ENCODE results near the gene CLMP. TPM values are rescaled to one million over a fixed set of nuclear protein-coding genes. Genes with fewer than 3 reads are reported as not detected.

The CLMP gene
- polyA plus RNA-seq, 1 donor (not counting 4 experiments of a cell fraction or from before 2014, with no cell fraction given) = 2.7 TPM

- FAIRE-seq (no peak), DNase-seq (ENCODE audit: low read depth, low spot score) (no peak)
- peaks cover 12% of the 10 kb centered on the region for H4K20me1 ChIP-seq (ENCODE audit: control insufficient read depth, extremely low read depth, insufficient read depth, low read length)
- H3K27ac ChIP-seq (ENCODE audit: control insufficient read depth, insufficient read depth, low read length) = no peak overlapping the region
- H3K4me3 ChIP-seq (ENCODE audit: control insufficient read depth in 2 of 3, extremely low read depth in 1 of 3, insufficient read depth in 2 of 3, low read depth in 1 of 3, low read length in 3 of 3) = no peak overlapping the region
- no peak overlapping the region for H2AFZ ChIP-seq (ENCODE audit: control insufficient read depth, low read length)
- no peaks in the 10 kb centered on the region for H3K9me1 ChIP-seq (ENCODE audit: control insufficient read depth, extremely low read depth, insufficient read depth, low read length)
- no peaks in the 10 kb centered on the region for H3K79me2 ChIP-seq (ENCODE audit: control insufficient read depth, insufficient read depth, low read length)
- no peaks in the 10 kb centered on the region for H3K27me3 ChIP-seq (ENCODE audit: control insufficient read depth, extremely low read depth, insufficient read depth, low read length)
- H3K9ac ChIP-seq (ENCODE audit: control insufficient read depth, extremely low read depth, insufficient read depth, low read length) = no peak overlapping the region
- H3K36me3 ChIP-seq (ENCODE audit: control insufficient read depth in 2 of 2, extremely low read depth in 1 of 2, insufficient read depth in 2 of 2, low read length in 2 of 2) = peaks cover 2 to 4% of the 10 kb centered on the region in 2 experiments
- H3K9me3 ChIP-seq (ENCODE audit: control insufficient read depth, low read depth, low read length) = no peaks in the 10 kb centered on the region
- no peaks in the 10 kb centered on the region for H3K4me1 ChIP-seq (ENCODE audit: control insufficient read depth, extremely low read depth, insufficient read depth, low read length)
- no peak overlapping the region for H3K4me2 ChIP-seq (ENCODE audit: control insufficient read depth, extremely low read depth, insufficient read depth, low read depth, low read length)
- dilution Hi-C loops (cut with MboI; ENCODE audit: extremely low pct_ligation_motif_present, low sequenced_read_pairs) = no loop called here
- TF ChIP-seq EZH2 (IDR thresholded peaks at IDR 0.05; ENCODE audit: low read length) = no peak
- TF ChIP-seq CTCF (optimal IDR thresholded peaks at IDR 0.05 in 1 of 3, IDR thresholded peaks at IDR 0.05 in 1 of 3, conservative IDR thresholded peaks at IDR 0.05 in 1 of 3; ENCODE audit: extremely low read depth in 1 of 3, insufficient read depth in 2 of 3, low read length in 3 of 3) = no peak
Observed at GRCh38 chr11:123051146-123051545, 143.9 kb downstream of the CLMP start.

GRCh38 chr11:123047947-123048293, 147.1 kb downstream of the CLMP start:
- Histone ChIP-seq H3K36me3 (ENCODE audit: control insufficient read depth in 2 of 2, extremely low read depth in 1 of 2, insufficient read depth in 2 of 2, low read length in 2 of 2) (no peaks in the 10 kb centered on the region), H3K9me3 (ENCODE audit: control insufficient read depth, low read depth, low read length) (no peaks in the 10 kb centered on the region), H2AFZ (ENCODE audit: control insufficient read depth, low read length) (no peak overlapping the region), H3K4me1 (ENCODE audit: control insufficient read depth, extremely low read depth, insufficient read depth, low read length) (no peaks in the 10 kb centered on the region), H4K20me1 (ENCODE audit: control insufficient read depth, extremely low read depth, insufficient read depth, low read length) (no peaks in the 10 kb centered on the region), H3K4me2 (ENCODE audit: control insufficient read depth, extremely low read depth, insufficient read depth, low read depth, low read length) (no peak overlapping the region), H3K4me3 (ENCODE audit: control insufficient read depth in 2 of 3, extremely low read depth in 1 of 3, insufficient read depth in 2 of 3, low read depth in 1 of 3, low read length in 3 of 3) (no peak overlapping the region), H3K9me1 (ENCODE audit: control insufficient read depth, extremely low read depth, insufficient read depth, low read length) (no peaks in the 10 kb centered on the region), H3K27me3 (ENCODE audit: control insufficient read depth, extremely low read depth, insufficient read depth, low read length) (no peaks in the 10 kb centered on the region), H3K79me2 (ENCODE audit: control insufficient read depth, insufficient read depth, low read length) (no peaks in the 10 kb centered on the region), H3K27ac (ENCODE audit: control insufficient read depth, insufficient read depth, low read length) (no peak overlapping the region), H3K9ac (ENCODE audit: control insufficient read depth, extremely low read depth, insufficient read depth, low read length) (no peak overlapping the region)
- DNase-seq (ENCODE audit: low read depth, low spot score) (no peak), FAIRE-seq (no peak)
- dilution Hi-C loops (cut with MboI; ENCODE audit: extremely low pct_ligation_motif_present, low sequenced_read_pairs) = no loop called here
- TF ChIP-seq CTCF (optimal IDR thresholded peaks at IDR 0.05 in 1 of 3, IDR thresholded peaks at IDR 0.05 in 1 of 3, conservative IDR thresholded peaks at IDR 0.05 in 1 of 3; ENCODE audit: extremely low read depth in 1 of 3, insufficient read depth in 2 of 3, low read length in 3 of 3) (no peak), EZH2 (IDR thresholded peaks at IDR 0.05; ENCODE audit: low read length) (no peak)

All from keratinocyte (primary cell).